ENCODE data around the gene ANXA2R.

DNA sequence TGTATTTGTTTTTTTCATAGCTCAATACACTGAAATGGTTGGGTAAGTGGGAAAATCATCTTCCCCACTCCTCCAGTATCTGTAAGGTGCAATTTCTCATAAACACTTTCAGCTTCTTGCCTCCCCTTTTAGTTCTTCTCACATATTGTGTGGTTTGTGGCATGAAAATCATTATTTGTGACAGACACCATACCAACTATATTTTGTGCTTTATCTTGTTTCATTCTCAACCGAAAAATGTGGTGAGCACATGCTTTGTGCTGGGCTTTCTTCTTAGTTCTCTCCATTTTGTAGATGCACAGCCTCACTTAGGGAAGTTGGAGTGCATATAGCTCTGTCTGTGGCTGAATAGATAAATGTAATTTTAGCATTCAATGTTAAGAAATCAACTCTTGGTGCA is 6.4 kb upstream of the ANXA2R start:
- TF ChIP-seq MCM7 (IDR thresholded peaks at IDR 0.05): no peak
- TF ChIP-seq CXXC5 (CRISPR knock-in tag; IDR thresholded peaks at IDR 0.05): no peak

Measured in K562 (cell line).